ENCODE results near the gene SGCB. TPM values are rescaled to one million over a fixed set of nuclear protein-coding genes. Genes with fewer than 3 reads are reported as not detected.

Gene SGCB
- total and polyA plus RNA-seq, 2 of the 4 experiments (the other 2 are of a cell fraction) = 16.3 to 24.0 TPM

DNA sequence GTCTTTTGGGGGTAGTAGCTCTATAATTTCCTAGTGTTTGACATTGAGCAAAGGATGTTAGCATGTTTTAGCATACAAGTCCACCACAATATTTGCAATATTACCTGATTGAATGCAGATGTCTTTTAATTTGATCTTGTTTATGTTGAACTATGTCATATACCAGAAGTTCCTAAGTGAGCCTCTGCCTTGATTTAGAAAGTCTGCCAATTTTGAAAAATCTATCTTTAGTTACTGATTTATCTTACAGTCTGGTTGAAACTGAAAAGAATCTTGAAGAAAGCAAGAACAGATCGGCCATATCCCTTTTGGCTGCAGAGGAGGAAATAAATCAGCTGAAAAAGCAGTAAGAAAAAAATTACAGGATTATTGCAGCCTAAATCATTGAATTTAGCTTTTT lies 31.5 kb upstream of the SGCB start:
- Histone ChIP-seq H3K18ac (ENCODE audit: low read depth, low read length) (no peak overlapping the region), H2BK120ac (ENCODE audit: low read depth, low read length) (no peak overlapping the region), H2AK9ac (replicated peaks; ENCODE audit: low read depth, low read length, poor library complexity) (no peak overlapping the region), H2BK5ac (ENCODE audit: low read depth, low read length, poor library complexity, severe bottlenecking) (no peak overlapping the region), H3K27me3 (ENCODE audit: control insufficient read depth, insufficient read depth, low read length) (no peaks in the 10 kb centered on the region), H3K36me3 (ENCODE audit: control insufficient read depth, insufficient read depth, low read length) (no peaks in the 10 kb centered on the region), H3K14ac (replicated peaks; ENCODE audit: low read depth, low read length) (no peak overlapping the region), H3K4me2 (ENCODE audit: low read depth, low read length) (no peak overlapping the region), H3K4me1 (ENCODE audit: control insufficient read depth, insufficient read depth, low read length) (no peaks in the 10 kb centered on the region), H4K20me1 (ENCODE audit: insufficient read depth, low read length) (no peaks in the 10 kb centered on the region), H2AFZ (replicated peaks; ENCODE audit: low read length, poor library complexity) (no peak overlapping the region), H4K5ac (ENCODE audit: low read depth, low read length) (no peak overlapping the region), H4K8ac (ENCODE audit: low read depth in 2 of 2, low read length in 2 of 2) (no peak overlapping the region), H3K56ac (ENCODE audit: extremely low read depth, insufficient read depth, low read length) (no peak overlapping the region), H3K4ac (ENCODE audit: low read depth, low read length) (no peak overlapping the region), H3K79me1 (ENCODE audit: low read depth in 1 of 2, low read length in 2 of 2) (no peaks in the 10 kb centered on the region), H3K23ac (ENCODE audit: low read depth, low read length) (no peak overlapping the region), H3K27ac (ENCODE audit: insufficient read depth, low read length) (no peak overlapping the region), H3K9ac (ENCODE audit: low read depth, low read length) (no peak overlapping the region), H2AK5ac (ENCODE audit: low read depth, low read length) (no peak overlapping the region), H2BK15ac (ENCODE audit: low read depth, low read length) (no peak overlapping the region), H4K91ac (ENCODE audit: insufficient read depth, low read depth, low read length) (no peak overlapping the region), H2BK20ac (ENCODE audit: low read depth, low read length) (no peak overlapping the region), H3K9me1 (ENCODE audit: insufficient read depth, low read length) (no peaks in the 10 kb centered on the region), H3K9me3 (ENCODE audit: control insufficient read depth, insufficient read depth, low read length) (no peaks in the 10 kb centered on the region), H3K4me3 (ENCODE audit: insufficient read depth, low read depth, low read length) (no peak overlapping the region)
- CTCF ChIA-PET = no interaction called here
- in situ Hi-C loops (cut with MboI; ENCODE audit: low sequenced_read_pairs) = no loop called here
- ATAC-seq (ENCODE audit: low read depth) = no peak
- DNase-seq = no peak
- intact Hi-C loops (cut with micrococcal nuclease) = no loop called here
- dilution Hi-C loops (cut with HindIII; ENCODE audit: low sequenced_read_pairs, unreplicated experiment) = no loop called here
- TF ChIP-seq MAZ (IDR thresholded peaks at IDR 0.05; ENCODE audit: borderline replicate concordance, low read depth, low read length) = no peak
- TF ChIP-seq SMC3 (IDR thresholded peaks at IDR 0.05; ENCODE audit: low read depth, low read length) = no peak
- no peak for TF ChIP-seq RFX5 (IDR thresholded peaks at IDR 0.05; ENCODE audit: low read depth, low read length)
- TF ChIP-seq, protein P1, sequence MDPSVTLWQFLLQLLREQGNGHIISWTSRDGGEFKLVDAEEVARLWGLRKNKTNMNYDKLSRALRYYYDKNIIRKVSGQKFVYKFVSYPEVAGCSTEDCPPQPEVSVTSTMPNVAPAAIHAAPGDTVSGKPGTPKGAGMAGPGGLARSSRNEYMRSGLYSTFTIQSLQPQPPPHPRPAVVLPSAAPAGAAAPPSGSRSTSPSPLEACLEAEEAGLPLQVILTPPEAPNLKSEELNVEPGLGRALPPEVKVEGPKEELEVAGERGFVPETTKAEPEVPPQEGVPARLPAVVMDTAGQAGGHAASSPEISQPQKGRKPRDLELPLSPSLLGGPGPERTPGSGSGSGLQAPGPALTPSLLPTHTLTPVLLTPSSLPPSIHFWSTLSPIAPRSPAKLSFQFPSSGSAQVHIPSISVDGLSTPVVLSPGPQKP (IDR thresholded peaks at IDR 0.05; ENCODE audit: borderline replicate concordance, low read depth, low read length) = no peak
- TF ChIP-seq CEBPB (IDR thresholded peaks at IDR 0.05; ENCODE audit: low read depth, low read length) = no peak
- POLR2A ChIA-PET (ENCODE audit: unreplicated experiment) = no interaction called here
- BruUV-seq (replicated peaks) = no TSS peak
- WGBS, 2 experiments (ENCODE audit: extremely low coverage in 2 of 2, insufficient read length in 1 of 2) = no CpG with 5 or more reads among the region's 1 CpG

Data from IMR-90 (cell line).